HCT116 (cell line): ENCODE measurements around the gene C1orf21. TPM values are rescaled to one million over a fixed set of nuclear protein-coding genes. Genes with fewer than 3 reads are reported as not detected.

Experiments used
- ATAC-seq: fragments of 200-7000 bp; cut with Tn5 transposase; 2 replicates; pipeline ENCODE4 v1.9.1; 2020; ENCODE audit warnings: mild to moderate bottlenecking, moderate library complexity
- BruUV-seq: library from RNA; stranded (reverse); fragments of 400-500 nt; replicated peaks from 2 replicates; lab custom pipeline; 2021; lab: Mats Ljungman, UMichigan
- CTCF ChIA-PET: fragments of 300-600 bp; sonication (Branson Sonifier 250); formaldehyde crosslinking; loops from one replicate; lab custom pipeline; 2021; ENCODE audit warnings: antibody characterized with exemption; lab: Charles Lee
- POLR2A ChIA-PET: fragments of 300-600, 350-600 bp; sonication (Branson Sonifier 250); formaldehyde crosslinking; loops from one replicate; lab custom pipeline; 2021; ENCODE audit warnings: antibody characterized with exemption; lab: Charles Lee
- RAD21 ChIA-PET, 2 experiments: fragments of 300-600 bp; sonication (Branson Sonifier 250); formaldehyde crosslinking; loops; one replicate each; lab custom pipeline; 2023; ENCODE audit warnings: low total read pairs in 2 of 2; ENCODE audit not compliant: uncharacterized antibody in 2 of 2, unreplicated experiment in 2 of 2, low non-redundant PET in 1 of 2; lab: Charles Lee
- DNase-seq: peaks from one replicate; pipeline ENCODE4 v3.0.0-alpha.2; 2010; ENCODE audit warnings: low read depth, low spot score
- H2AFZ ChIP-seq: fragments of 200-600 bp; shearing (Covaris generic), sonication (generic); 2 replicates; pipeline ENCODE4 v1.6.1; 2017; ENCODE audit warnings: low read depth, mixed run types, mixed read lengths, antibody characterized with exemption, low read length; ENCODE audit not compliant: poor library complexity, severe bottlenecking
- H3K27ac ChIP-seq: 2 replicates; pipeline ENCODE4 v1.5.1; 2012; ENCODE audit warnings: low read depth, low read length
- H3K27me3 ChIP-seq: fragments of 200-600 bp; sonication (generic); 2 replicates; pipeline ENCODE4 v1.6.1; 2016; ENCODE audit warnings: mixed run types, low read length, mixed read lengths; ENCODE audit not compliant: insufficient read depth
- H3K36me3 ChIP-seq, 2 experiments: fragments of 200-500 bp in 1 of 2; fragments of 200-600 bp in 1 of 2; sonication (Bioruptor generic) in 1 of 2; sonication (generic) in 1 of 2; 2 replicates each; pipeline versions ENCODE4 v1.5.1 to v1.6.1; 2014 to 2016; ENCODE audit warnings: low read length in 2 of 2, inconsistent platforms in 1 of 2, mixed read lengths in 1 of 2, mixed run types in 1 of 2; ENCODE audit not compliant: insufficient read depth in 2 of 2, control insufficient read depth in 1 of 2
- H3K4me1 ChIP-seq, 2 experiments: fragments of 200-600 bp in 1 of 2; sonication (generic) in 1 of 2; 2 replicates each; pipeline versions ENCODE4 v1.5.1 to v1.6.1; 2012 to 2017; ENCODE audit warnings: low read length in 2 of 2, inconsistent platforms in 1 of 2, mild to moderate bottlenecking in 1 of 2, mixed read lengths in 1 of 2, mixed run types in 1 of 2, moderate library complexity in 1 of 2; ENCODE audit not compliant: insufficient read depth in 2 of 2, control insufficient read depth in 1 of 2
- H3K4me2 ChIP-seq: fragments of 200-600 bp; sonication (generic); 2 replicates; pipeline ENCODE4 v1.6.1; 2017; ENCODE audit warnings: mixed run types, low read length, mixed read lengths
- H3K4me3 ChIP-seq, 2 experiments: fragments of 200-600 bp in 1 of 2; sonication (generic) in 1 of 2; replicated peaks in 1 of 2; 2 replicates each; pipeline ENCODE4 v1.5.1; 2011 to 2016; ENCODE audit warnings: low read length in 2 of 2, control low read depth in 1 of 2, low read depth in 1 of 2, mild to moderate bottlenecking in 1 of 2, mixed read lengths in 1 of 2, mixed run types in 1 of 2
- H3K79me2 ChIP-seq: fragments of 200-600 bp; sonication (generic); 2 replicates; pipeline ENCODE4 v1.6.1; 2017; ENCODE audit warnings: mild to moderate bottlenecking, mixed run types, low read length, moderate library complexity, mixed read lengths; ENCODE audit not compliant: insufficient read depth
- H3K9ac ChIP-seq: fragments of 200-600 bp; sonication (generic); 2 replicates; pipeline ENCODE4 v1.6.1; 2016; ENCODE audit warnings: low read length, mixed read lengths
- H3K9me2 ChIP-seq: fragments of 200-600 bp; sonication (generic), shearing (Covaris generic); 2 replicates; pipeline ENCODE4 v1.6.1; 2017; ENCODE audit warnings: mixed run types, mild to moderate bottlenecking, moderate library complexity; ENCODE audit not compliant: insufficient read depth
- H3K9me3 ChIP-seq, 2 experiments: fragments of 200-500 bp in 1 of 2; fragments of 200-600 bp in 1 of 2; sonication (Bioruptor generic) in 1 of 2; sonication (generic) in 1 of 2; 2 replicates each; pipeline ENCODE4 v1.6.1; 2014 to 2017; ENCODE audit warnings: low read length in 2 of 2, mixed read lengths in 2 of 2, inconsistent platforms in 1 of 2, low read depth in 1 of 2, mild to moderate bottlenecking in 1 of 2, mixed run types in 1 of 2, moderate library complexity in 1 of 2; ENCODE audit not compliant: control insufficient read depth in 1 of 2, insufficient read depth in 1 of 2
- H4K20me1 ChIP-seq: fragments of 200-600 bp; sonication (generic), shearing (Covaris generic); 2 replicates; pipeline ENCODE4 v1.6.1; 2017; ENCODE audit warnings: mixed run types, mild to moderate bottlenecking, moderate library complexity; ENCODE audit not compliant: insufficient read depth
- CEBPB ChIP-seq: IDR thresholded peaks from 2 replicates; pipeline ENCODE4 v1.6.1; 2012; ENCODE audit warnings: low read depth
- EZH2 ChIP-seq: fragments of 200-600 bp; sonication (generic); IDR thresholded peaks from 2 replicates; pipeline ENCODE4 v1.6.1; 2017; ENCODE audit warnings: antibody characterized with exemption, mixed run types
- FOSL1 ChIP-seq: IDR thresholded peaks from 2 replicates; pipeline ENCODE4 v1.6.1; 2012; ENCODE audit warnings: low read depth
- JUND ChIP-seq: IDR thresholded peaks from 2 replicates; pipeline ENCODE4 v1.6.1; 2012
- POLR2A ChIP-seq: IDR thresholded peaks from 2 replicates; pipeline ENCODE4 v1.7.0; 2011; ENCODE audit warnings: borderline replicate concordance; ENCODE audit not compliant: insufficient read depth, insufficient read length; ENCODE audit errors: extremely low read depth
- POLR2AphosphoS5 ChIP-seq: IDR thresholded peaks from 2 replicates; pipeline ENCODE4 v1.6.1; 2011; ENCODE audit warnings: mild to moderate bottlenecking, low read depth, low read length, moderate library complexity
- RAD21 ChIP-seq: IDR thresholded peaks from 2 replicates; pipeline ENCODE4 v1.6.1; 2012; ENCODE audit warnings: low read depth, mild to moderate bottlenecking
- SIN3A ChIP-seq: IDR thresholded peaks from 2 replicates; pipeline ENCODE4 v1.6.1; 2012; ENCODE audit warnings: low read depth
- SP1 ChIP-seq: IDR thresholded peaks from 2 replicates; pipeline ENCODE4 v1.6.1; 2012; ENCODE audit warnings: low read depth
- TCF7L2 ChIP-seq: IDR thresholded peaks from 2 replicates; pipeline ENCODE4 v1.7.0; 2011; ENCODE audit warnings: borderline replicate concordance, inconsistent platforms; ENCODE audit not compliant: insufficient read depth, insufficient read length; ENCODE audit errors: extremely low read depth
- intact Hi-C: fragments of 100-400 bp; cut with micrococcal nuclease; formaldehyde crosslinking; loops from 2 replicates; pipeline ENCODE4 v1.10.0; 2022
- total RNA-seq: library from RNA; stranded (reverse); gene quantifications from one replicate; pipeline ENCODE4 v1.2.1, GENCODE V29; 2021; ENCODE audit not compliant: unreplicated experiment
- TF ChIP-seq, protein P1 (sequence below): IDR thresholded peaks from 2 replicates; pipeline ENCODE4 v1.6.1; 2012
- TF ChIP-seq, protein P2 (sequence below): IDR thresholded peaks from 2 replicates; pipeline ENCODE4 v1.6.1; 2012; ENCODE audit warnings: low read depth
- TF ChIP-seq, protein P3 (sequence below): IDR thresholded peaks from 2 replicates; pipeline ENCODE4 v1.6.1; 2011; ENCODE audit warnings: mild to moderate bottlenecking, low read length, moderate library complexity; ENCODE audit not compliant: insufficient replicate concordance; ENCODE audit errors: extremely low read depth

Gene C1orf21
- total RNA-seq, 1 experiment from 2014 or later: 8.9 TPM

DNA sequence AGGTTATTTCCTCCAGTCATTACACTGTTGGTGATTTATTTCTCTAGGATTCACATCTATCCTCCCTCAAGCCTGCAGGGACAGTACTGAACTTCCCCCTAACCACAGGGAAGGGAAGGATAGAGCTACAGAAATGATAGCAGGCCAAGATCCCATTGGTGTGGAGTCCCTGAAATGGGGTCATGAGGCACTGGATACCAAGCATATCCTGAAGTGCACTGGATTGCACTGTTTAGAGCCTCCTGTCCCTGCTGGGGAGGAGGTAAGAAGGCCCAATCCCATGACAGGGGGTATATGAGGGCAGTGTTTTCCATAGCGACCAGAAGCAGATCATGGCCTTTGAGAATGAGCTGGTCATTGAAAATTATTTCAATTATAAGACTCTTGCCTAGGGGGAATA is 56.8 kb downstream of the C1orf21 start:
- Histone ChIP-seq H4K20me1 (no peaks in the 10 kb centered on the region), H3K27me3 (no peaks in the 10 kb centered on the region), H3K4me3 (no peak overlapping the region), H3K9ac (no peak overlapping the region), H3K36me3 (no peaks in the 10 kb centered on the region), H3K4me1 (peaks cover 0 to 6% of the 10 kb centered on the region in 2 experiments; a peak in 1 of 4 replicates), H3K9me3 (no peaks in the 10 kb centered on the region), H3K27ac (no peak overlapping the region), H3K9me2 (no peaks in the 10 kb centered on the region), H2AFZ (no peak overlapping the region), H3K4me2 (no peak overlapping the region), H3K79me2 (no peaks in the 10 kb centered on the region)
- intact Hi-C loops: no loop called here
- ChIA-PET CTCF (no interaction called here), RAD21 (no interaction called here), POLR2A (no interaction called here)
- ATAC-seq: no peak
- DNase-seq: no peak
- BruUV-seq: no TSS peak
- TF ChIP-seq FOSL1 (no peak), POLR2A (no peak), SP1 (no peak), TCF7L2 (no peak), POLR2AphosphoS5 (no peak), CEBPB (no peak), RAD21 (no peak), SIN3A (no peak), JUND (no peak), EZH2 (no peak)
- TF ChIP-seq, protein P1, sequence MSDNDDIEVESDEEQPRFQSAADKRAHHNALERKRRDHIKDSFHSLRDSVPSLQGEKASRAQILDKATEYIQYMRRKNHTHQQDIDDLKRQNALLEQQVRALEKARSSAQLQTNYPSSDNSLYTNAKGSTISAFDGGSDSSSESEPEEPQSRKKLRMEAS: no peak
- TF ChIP-seq, protein P2, sequence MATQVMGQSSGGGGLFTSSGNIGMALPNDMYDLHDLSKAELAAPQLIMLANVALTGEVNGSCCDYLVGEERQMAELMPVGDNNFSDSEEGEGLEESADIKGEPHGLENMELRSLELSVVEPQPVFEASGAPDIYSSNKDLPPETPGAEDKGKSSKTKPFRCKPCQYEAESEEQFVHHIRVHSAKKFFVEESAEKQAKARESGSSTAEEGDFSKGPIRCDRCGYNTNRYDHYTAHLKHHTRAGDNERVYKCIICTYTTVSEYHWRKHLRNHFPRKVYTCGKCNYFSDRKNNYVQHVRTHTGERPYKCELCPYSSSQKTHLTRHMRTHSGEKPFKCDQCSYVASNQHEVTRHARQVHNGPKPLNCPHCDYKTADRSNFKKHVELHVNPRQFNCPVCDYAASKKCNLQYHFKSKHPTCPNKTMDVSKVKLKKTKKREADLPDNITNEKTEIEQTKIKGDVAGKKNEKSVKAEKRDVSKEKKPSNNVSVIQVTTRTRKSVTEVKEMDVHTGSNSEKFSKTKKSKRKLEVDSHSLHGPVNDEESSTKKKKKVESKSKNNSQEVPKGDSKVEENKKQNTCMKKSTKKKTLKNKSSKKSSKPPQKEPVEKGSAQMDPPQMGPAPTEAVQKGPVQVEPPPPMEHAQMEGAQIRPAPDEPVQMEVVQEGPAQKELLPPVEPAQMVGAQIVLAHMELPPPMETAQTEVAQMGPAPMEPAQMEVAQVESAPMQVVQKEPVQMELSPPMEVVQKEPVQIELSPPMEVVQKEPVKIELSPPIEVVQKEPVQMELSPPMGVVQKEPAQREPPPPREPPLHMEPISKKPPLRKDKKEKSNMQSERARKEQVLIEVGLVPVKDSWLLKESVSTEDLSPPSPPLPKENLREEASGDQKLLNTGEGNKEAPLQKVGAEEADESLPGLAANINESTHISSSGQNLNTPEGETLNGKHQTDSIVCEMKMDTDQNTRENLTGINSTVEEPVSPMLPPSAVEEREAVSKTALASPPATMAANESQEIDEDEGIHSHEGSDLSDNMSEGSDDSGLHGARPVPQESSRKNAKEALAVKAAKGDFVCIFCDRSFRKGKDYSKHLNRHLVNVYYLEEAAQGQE: no peak
- TF ChIP-seq, protein P3, sequence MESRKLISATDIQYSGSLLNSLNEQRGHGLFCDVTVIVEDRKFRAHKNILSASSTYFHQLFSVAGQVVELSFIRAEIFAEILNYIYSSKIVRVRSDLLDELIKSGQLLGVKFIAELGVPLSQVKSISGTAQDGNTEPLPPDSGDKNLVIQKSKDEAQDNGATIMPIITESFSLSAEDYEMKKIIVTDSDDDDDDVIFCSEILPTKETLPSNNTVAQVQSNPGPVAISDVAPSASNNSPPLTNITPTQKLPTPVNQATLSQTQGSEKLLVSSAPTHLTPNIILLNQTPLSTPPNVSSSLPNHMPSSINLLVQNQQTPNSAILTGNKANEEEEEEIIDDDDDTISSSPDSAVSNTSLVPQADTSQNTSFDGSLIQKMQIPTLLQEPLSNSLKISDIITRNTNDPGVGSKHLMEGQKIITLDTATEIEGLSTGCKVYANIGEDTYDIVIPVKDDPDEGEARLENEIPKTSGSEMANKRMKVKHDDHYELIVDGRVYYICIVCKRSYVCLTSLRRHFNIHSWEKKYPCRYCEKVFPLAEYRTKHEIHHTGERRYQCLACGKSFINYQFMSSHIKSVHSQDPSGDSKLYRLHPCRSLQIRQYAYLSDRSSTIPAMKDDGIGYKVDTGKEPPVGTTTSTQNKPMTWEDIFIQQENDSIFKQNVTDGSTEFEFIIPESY: no peak
